Smooth muscle cell (in vitro differentiated cells): ENCODE data around the gene PTGR2. TPM values are rescaled to one million over a fixed set of nuclear protein-coding genes. Genes with fewer than 3 reads are reported as not detected.
"Not testable (repeated sequence)": the region's sequence is repeated elsewhere in the genome, so short reads cannot be mapped to it uniquely, and the experiment has no call there.

Experiments
- DNase-seq: peaks from one replicate; lab custom pipeline; 2025; ENCODE audit not compliant: unreplicated experiment; lab: John Stamatoyannopoulos, UW
- H2AFZ ChIP-seq: fragments of 200-600 bp; sonication (generic); 2 replicates; pipeline ENCODE4 v1.6.0; 2016; ENCODE audit warnings: antibody characterized with exemption, low read depth, mild to moderate bottlenecking
- H3F3A ChIP-seq: fragments of 200-600 bp; sonication (generic); 2 replicates; pipeline ENCODE4 v1.6.0; 2017; ENCODE audit warnings: antibody characterized with exemption, low read depth
- H3K27ac ChIP-seq: fragments of 200-600 bp; sonication (generic); 2 replicates; pipeline ENCODE4 v1.5.1; 2016; ENCODE audit warnings: low read depth, mild to moderate bottlenecking
- H3K27me3 ChIP-seq: fragments of 200-600 bp; sonication (generic); 2 replicates; pipeline ENCODE4 v1.6.1; 2016; ENCODE audit warnings: low read depth, mild to moderate bottlenecking
- H3K36me3 ChIP-seq: fragments of 200-600 bp; sonication (generic); 2 replicates; pipeline ENCODE4 v1.5.1; 2016; ENCODE audit warnings: low read depth
- H3K4me1 ChIP-seq: fragments of 200-600 bp; sonication (generic); 2 replicates; pipeline ENCODE4 v1.5.1; 2016; ENCODE audit warnings: low read depth
- H3K4me2 ChIP-seq: fragments of 200-600 bp; sonication (generic); 2 replicates; pipeline ENCODE4 v1.6.0; 2016; ENCODE audit warnings: mild to moderate bottlenecking
- H3K4me3 ChIP-seq: fragments of 200-600 bp; sonication (generic); 2 replicates; pipeline ENCODE4 v1.5.1; 2016; ENCODE audit warnings: mild to moderate bottlenecking
- H3K79me2 ChIP-seq: fragments of 200-600 bp; sonication (generic); 2 replicates; pipeline ENCODE4 v1.6.0; 2016; ENCODE audit warnings: low read depth, mild to moderate bottlenecking
- H3K9ac ChIP-seq: fragments of 200-600 bp; sonication (generic); 2 replicates; pipeline ENCODE4 v1.6.0; 2016; ENCODE audit warnings: low read depth
- H3K9me3 ChIP-seq: fragments of 200-600 bp; sonication (generic); replicated peaks from 2 replicates; pipeline ENCODE4 v1.5.1; 2016; ENCODE audit warnings: low read depth
- H4K20me1 ChIP-seq: fragments of 200-600 bp; sonication (generic); 2 replicates; pipeline ENCODE4 v1.6.0; 2016; ENCODE audit warnings: low read depth
- WGBS: methylation state at CpG from one replicate; pipeline ENCODE4 v1.1.7; 2016; ENCODE audit warnings: low lambda C conversion rate; 5-methylcytosine and 5-hydroxymethylcytosine counted together
- polyA plus RNA-seq: library from polyadenylated mRNA; unstranded; fragments of >200 nt; fragmentation: Nextera tagmentation; extraction: Ambion mirVana; gene quantifications from 2 replicates; pipeline ENCODE4 v1.2.1, GENCODE V29; 2016
- total RNA-seq: library from RNA; depleted of rRNA; stranded (reverse); fragments of >200 nt; gene quantifications from 2 replicates; pipeline ENCODE4 v1.2.3, GENCODE V29; 2014
- TF ChIP-seq, protein P1 (sequence below): fragments of 200-600 bp; sonication (generic); IDR thresholded peaks from 2 replicates; pipeline ENCODE4 v1.5.1; 2017; ENCODE audit warnings: borderline replicate concordance, mild to moderate bottlenecking, antibody characterized with exemption; ENCODE audit not compliant: insufficient read depth, poor library complexity, severe bottlenecking

PTGR2 gene
- total and polyA plus RNA-seq, 2 experiments from 2014 or later: 2.9 to 3.7 TPM

DNA sequence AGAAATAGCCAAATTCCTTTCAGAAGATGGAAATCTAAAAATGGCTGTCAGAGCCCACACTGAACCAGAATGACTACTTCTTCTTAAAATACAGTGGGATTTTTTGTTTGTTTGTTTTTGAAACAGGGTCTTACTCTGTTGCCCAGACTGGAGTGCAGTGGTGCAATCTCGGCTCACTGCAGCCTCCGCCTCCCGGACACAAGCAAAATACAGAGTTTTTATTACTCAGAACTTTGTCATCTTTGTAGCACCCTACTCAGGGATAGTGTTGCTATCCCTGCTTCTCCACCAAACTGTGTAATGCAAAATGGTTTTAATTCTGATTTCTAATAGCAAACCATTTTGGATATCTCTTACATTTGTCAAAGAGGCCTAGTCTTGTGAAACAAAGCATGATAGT, 51.4 kb downstream of the PTGR2 start:
- no peak overlapping the region for H3K4me2 ChIP-seq
- TF ChIP-seq, protein P1, sequence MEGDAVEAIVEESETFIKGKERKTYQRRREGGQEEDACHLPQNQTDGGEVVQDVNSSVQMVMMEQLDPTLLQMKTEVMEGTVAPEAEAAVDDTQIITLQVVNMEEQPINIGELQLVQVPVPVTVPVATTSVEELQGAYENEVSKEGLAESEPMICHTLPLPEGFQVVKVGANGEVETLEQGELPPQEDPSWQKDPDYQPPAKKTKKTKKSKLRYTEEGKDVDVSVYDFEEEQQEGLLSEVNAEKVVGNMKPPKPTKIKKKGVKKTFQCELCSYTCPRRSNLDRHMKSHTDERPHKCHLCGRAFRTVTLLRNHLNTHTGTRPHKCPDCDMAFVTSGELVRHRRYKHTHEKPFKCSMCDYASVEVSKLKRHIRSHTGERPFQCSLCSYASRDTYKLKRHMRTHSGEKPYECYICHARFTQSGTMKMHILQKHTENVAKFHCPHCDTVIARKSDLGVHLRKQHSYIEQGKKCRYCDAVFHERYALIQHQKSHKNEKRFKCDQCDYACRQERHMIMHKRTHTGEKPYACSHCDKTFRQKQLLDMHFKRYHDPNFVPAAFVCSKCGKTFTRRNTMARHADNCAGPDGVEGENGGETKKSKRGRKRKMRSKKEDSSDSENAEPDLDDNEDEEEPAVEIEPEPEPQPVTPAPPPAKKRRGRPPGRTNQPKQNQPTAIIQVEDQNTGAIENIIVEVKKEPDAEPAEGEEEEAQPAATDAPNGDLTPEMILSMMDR: no peak
- H4K20me1 ChIP-seq: peaks cover 31% of the 10 kb centered on the region
- H3K9ac ChIP-seq: no peak overlapping the region
- no peaks in the 10 kb centered on the region for H3K9me3 ChIP-seq
- H3K4me1 ChIP-seq: no peaks in the 10 kb centered on the region
- no peak overlapping the region for H2AFZ ChIP-seq
- H3K79me2 ChIP-seq: peaks cover 16% of the 10 kb centered on the region
- H3K4me3 ChIP-seq: no peak overlapping the region
- no peak overlapping the region for H3K27ac ChIP-seq
- DNase-seq: no peak
- no peaks in the 10 kb centered on the region for H3F3A ChIP-seq
- H3K27me3 ChIP-seq: no peaks in the 10 kb centered on the region
- WGBS: 82% methylated on average over 3 of the region's 3 CpGs
- H3K36me3 ChIP-seq: peaks cover 41% of the 10 kb centered on the region

DNA sequence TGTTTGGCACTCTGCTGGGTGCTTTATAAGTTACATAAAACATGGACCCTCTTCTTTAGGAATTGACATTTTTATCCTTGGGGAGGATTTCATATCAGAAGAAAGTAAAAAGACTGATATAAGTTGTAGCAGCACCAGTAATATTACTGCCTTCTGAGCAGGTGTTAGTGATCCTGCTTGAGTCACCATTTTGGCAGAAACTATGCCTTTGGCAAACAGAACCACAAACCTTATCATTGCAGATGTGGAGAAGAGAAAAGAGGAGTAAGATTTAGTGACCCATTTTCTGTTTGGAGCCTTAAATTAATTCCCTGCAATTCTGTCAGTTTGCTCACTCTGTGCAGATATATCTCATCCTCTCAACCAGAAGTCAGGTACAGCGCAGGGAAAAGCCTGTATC, 58.0 kb downstream of the PTGR2 start:
- Histone ChIP-seq H3K27ac (no peak overlapping the region), H2AFZ (no peak overlapping the region), H3K79me2 (peaks cover 16% of the 10 kb centered on the region), H3K4me3 (no peak overlapping the region), H4K20me1 (peaks cover 21% of the 10 kb centered on the region), H3K9me3 (no peaks in the 10 kb centered on the region), H3K27me3 (no peaks in the 10 kb centered on the region), H3K4me2 (no peak overlapping the region), H3F3A (no peaks in the 10 kb centered on the region), H3K36me3 (peaks cover 35% of the 10 kb centered on the region), H3K9ac (no peak overlapping the region), H3K4me1 (no peaks in the 10 kb centered on the region)
- TF ChIP-seq, protein P1: no peak
- DNase-seq: no peak
- 100% methylated on average over 1 of the region's 1 CpG for WGBS

DNA sequence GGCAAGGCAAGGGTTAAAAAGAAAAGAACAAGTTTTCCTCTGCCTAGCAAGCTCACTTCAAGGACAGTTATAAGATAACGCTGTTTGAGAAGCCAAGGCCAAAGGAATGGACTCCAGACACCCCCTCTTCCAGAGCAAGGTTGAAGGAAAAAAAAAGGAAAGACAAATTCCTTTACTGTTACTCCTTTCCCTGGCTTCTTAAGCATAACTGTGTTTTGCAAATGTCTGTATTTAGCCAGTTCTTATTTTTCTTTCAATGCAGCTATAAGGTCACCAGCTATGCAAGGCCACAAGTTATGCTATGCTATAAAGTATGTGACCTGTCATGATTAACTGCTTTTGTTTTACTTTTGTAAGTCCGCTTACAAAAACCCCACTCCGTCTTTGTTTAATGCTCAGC, 61.6 kb downstream of the PTGR2 start:
- no peak overlapping the region for H2AFZ ChIP-seq
- H4K20me1 ChIP-seq: peaks cover 56% of the 10 kb centered on the region
- peaks cover 21% of the 10 kb centered on the region for H3K79me2 ChIP-seq
- H3K9ac ChIP-seq: no peak overlapping the region
- no peaks in the 10 kb centered on the region for H3K4me1 ChIP-seq
- 86% methylated on average over 3 of the region's 3 CpGs for WGBS
- H3K36me3 ChIP-seq: peaks cover 18% of the 10 kb centered on the region
- no peaks in the 10 kb centered on the region for H3K9me3 ChIP-seq
- no peak for DNase-seq
- H3K4me2 ChIP-seq: no peak overlapping the region
- H3K27ac ChIP-seq: no peak overlapping the region
- no peaks in the 10 kb centered on the region for H3F3A ChIP-seq
- no peak overlapping the region for H3K4me3 ChIP-seq
- TF ChIP-seq, protein P1: no peak
- no peaks in the 10 kb centered on the region for H3K27me3 ChIP-seq

DNA sequence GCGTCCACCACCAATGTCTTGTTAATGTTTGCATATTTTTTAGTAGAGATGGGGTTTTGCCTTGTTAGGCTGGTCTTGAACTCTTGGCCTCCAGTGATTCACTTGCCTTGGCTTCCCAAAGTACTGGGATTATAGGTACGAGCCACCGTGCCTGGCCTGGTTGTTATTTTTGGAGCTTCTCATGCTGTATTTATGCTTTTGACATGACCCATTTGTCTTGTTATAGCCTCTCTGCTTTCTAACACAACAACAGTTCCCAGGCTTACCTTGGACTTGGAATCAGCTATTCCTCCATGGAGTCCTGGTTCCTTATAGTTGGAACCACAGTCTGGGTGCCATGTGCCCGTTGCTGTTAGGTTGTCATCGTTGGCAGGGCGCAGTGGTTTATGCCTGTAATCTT, 64.7 kb downstream of the PTGR2 start:
- Histone ChIP-seq H3K4me2 (no peak overlapping the region), H3F3A (no peaks in the 10 kb centered on the region), H3K9me3 (no peaks in the 10 kb centered on the region), H3K27me3 (no peaks in the 10 kb centered on the region), H2AFZ (no peak overlapping the region), H3K9ac (no peak overlapping the region), H3K79me2 (peaks cover 16% of the 10 kb centered on the region), H3K27ac (no peak overlapping the region), H3K4me3 (no peak overlapping the region), H3K36me3 (peaks cover 6% of the 10 kb centered on the region), H3K4me1 (no peaks in the 10 kb centered on the region), H4K20me1 (peaks cover 75% of the 10 kb centered on the region)
- TF ChIP-seq, protein P1: no peak
- WGBS: 95% methylated on average over 6 of the region's 6 CpGs
- no peak for DNase-seq

DNA sequence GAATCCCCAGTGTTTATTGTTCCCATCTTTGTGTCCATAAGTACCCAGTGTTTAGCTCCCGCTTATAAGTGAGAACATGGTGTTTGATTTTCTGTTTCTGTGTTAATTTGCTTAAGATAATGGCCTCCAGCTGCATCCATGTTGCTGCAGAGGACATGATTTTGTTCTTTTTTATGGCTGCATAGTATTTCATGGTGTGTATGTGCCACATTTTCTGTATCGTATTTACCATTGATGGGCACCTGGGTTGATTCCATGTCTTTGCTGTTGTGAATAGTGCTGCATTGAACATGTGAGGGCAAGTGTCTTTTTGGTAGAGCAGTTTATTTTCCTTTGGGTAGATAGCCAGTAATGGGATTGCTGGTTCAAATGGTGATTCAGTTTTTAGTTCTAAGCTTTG, 67.8 kb downstream of the PTGR2 start:
- Histone ChIP-seq H3K79me2 (peaks cover 13% of the 10 kb centered on the region), H3K36me3 (peaks cover 18% of the 10 kb centered on the region), H4K20me1 (peaks cover 54% of the 10 kb centered on the region)
- not testable (repeated sequence) for H3F3A ChIP-seq, H3K4me3 ChIP-seq, H3K27me3 ChIP-seq, H3K4me2 ChIP-seq, H3K4me1 ChIP-seq, DNase-seq, H2AFZ ChIP-seq, H3K27ac ChIP-seq, H3K9me3 ChIP-seq, H3K9ac ChIP-seq
- WGBS: 97% methylated on average over 2 of the region's 2 CpGs
